Lower leg skin (tissue), 3 donors: ENCODE results near the gene DNAH7.

ENCODE experiments used
- POLR2A ChIP-seq, 2 donors: fragments of 450-650 bp; IDR thresholded peaks; one replicate each; pipeline ENCODE4 v1.6.1; 2016 to 2017; ENCODE audit warnings: antibody characterized with exemption in 2 of 2, mild to moderate bottlenecking in 1 of 2, moderate library complexity in 1 of 2
- TF ChIP-seq, protein P1 (sequence below), 3 donors: fragments of 450-650 bp; IDR thresholded peaks; one replicate each; pipeline ENCODE4 v1.5.1; 2016; ENCODE audit warnings: antibody characterized with exemption in 3 of 3, mild to moderate bottlenecking in 3 of 3, moderate library complexity in 2 of 3

DNA sequence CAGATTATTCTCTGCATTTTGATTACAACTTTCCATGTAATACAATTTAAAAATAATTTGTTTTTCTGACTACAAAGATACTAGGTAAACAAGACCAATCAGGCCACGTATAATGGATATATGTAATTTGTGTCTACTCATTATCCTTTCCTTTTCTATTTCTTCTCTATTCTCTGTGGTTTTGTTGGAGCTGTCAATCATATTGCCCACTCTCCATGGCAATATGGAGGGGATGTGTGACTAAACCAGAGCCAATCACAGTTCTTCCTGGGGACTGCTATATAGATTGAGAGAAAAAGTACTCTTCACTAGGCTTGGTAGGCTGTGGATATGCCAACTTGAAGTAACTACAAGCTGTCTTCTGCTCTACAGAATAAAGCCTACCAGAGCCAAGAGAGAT is 144.7 kb downstream of the DNAH7 start:
- TF ChIP-seq, protein P1, sequence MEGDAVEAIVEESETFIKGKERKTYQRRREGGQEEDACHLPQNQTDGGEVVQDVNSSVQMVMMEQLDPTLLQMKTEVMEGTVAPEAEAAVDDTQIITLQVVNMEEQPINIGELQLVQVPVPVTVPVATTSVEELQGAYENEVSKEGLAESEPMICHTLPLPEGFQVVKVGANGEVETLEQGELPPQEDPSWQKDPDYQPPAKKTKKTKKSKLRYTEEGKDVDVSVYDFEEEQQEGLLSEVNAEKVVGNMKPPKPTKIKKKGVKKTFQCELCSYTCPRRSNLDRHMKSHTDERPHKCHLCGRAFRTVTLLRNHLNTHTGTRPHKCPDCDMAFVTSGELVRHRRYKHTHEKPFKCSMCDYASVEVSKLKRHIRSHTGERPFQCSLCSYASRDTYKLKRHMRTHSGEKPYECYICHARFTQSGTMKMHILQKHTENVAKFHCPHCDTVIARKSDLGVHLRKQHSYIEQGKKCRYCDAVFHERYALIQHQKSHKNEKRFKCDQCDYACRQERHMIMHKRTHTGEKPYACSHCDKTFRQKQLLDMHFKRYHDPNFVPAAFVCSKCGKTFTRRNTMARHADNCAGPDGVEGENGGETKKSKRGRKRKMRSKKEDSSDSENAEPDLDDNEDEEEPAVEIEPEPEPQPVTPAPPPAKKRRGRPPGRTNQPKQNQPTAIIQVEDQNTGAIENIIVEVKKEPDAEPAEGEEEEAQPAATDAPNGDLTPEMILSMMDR (IDR thresholded peaks at IDR 0.05) = no peak
- TF ChIP-seq POLR2A (IDR thresholded peaks at IDR 0.05) = no peak
